Effector CD8-positive, alpha-beta T cell (primary cell): ENCODE measurements around the gene ITGA1.

Experiments
- DNase-seq: peaks from one replicate; lab custom pipeline; 2025; lab: John Stamatoyannopoulos, UW

The ITGA1 gene

GRCh38 chr5:52771343-52772039 lies 16.2 kb upstream of the ITGA1 start:
- no peak for DNase-seq

- DNase-seq, result no peak
These were observed 15.0 kb upstream of the ITGA1 start for GRCh38 chr5:52772668-52773067.

GRCh38 chr5:52773342-52773741 lies 14.4 kb upstream of the ITGA1 start:
- no peak for DNase-seq

GRCh38 chr5:52774005-52774410 lies 13.7 kb upstream of the ITGA1 start:
- DNase-seq, result no peak

GRCh38 chr5:52776116-52776515 lies 11.6 kb upstream of the ITGA1 start:
- no peak for DNase-seq

GRCh38 chr5:52777186-52777585 lies 10.5 kb upstream of the ITGA1 start:
- DNase-seq, result no peak

GRCh38 chr5:52778781-52779180 lies 8.9 kb upstream of the ITGA1 start:
- no peak for DNase-seq

GRCh38 chr5:52779213-52779612 lies 8.5 kb upstream of the ITGA1 start:
- no peak for DNase-seq

GRCh38 chr5:52783226-52783959 lies 4.3 kb upstream of the ITGA1 start:
- no peak for DNase-seq

GRCh38 chr5:52784737-52785136 lies 3.0 kb upstream of the ITGA1 start:
- no peak for DNase-seq

GRCh38 chr5:52786391-52786790 lies 1.3 kb upstream of the ITGA1 start:
- DNase-seq, result no peak

GRCh38 chr5:52786949-52787599 lies 642 bp upstream of the ITGA1 start:
- peak; percentile 1 for DNase-seq

- no peak for DNase-seq
These were observed 747 bp downstream of the ITGA1 start for GRCh38 chr5:52788505-52788821.

GRCh38 chr5:52789378-52789777 lies 1.7 kb downstream of the ITGA1 start:
- no peak for DNase-seq

GRCh38 chr5:52789851-52790250 lies 2.1 kb downstream of the ITGA1 start:
- DNase-seq, result no peak

GRCh38 chr5:52791366-52791765 lies 3.6 kb downstream of the ITGA1 start:
- DNase-seq, result no peak

- DNase-seq, result no peak
These were observed 6.8 kb downstream of the ITGA1 start for GRCh38 chr5:52794519-52794918.

- no peak for DNase-seq
These were observed 8.3 kb downstream of the ITGA1 start for GRCh38 chr5:52796031-52796430.

- DNase-seq, result no peak
These were observed 8.9 kb downstream of the ITGA1 start for GRCh38 chr5:52796516-52797103.

- no peak for DNase-seq
These were observed 11.2 kb downstream of the ITGA1 start for GRCh38 chr5:52798938-52799337.

GRCh38 chr5:52799358-52799982 lies 11.8 kb downstream of the ITGA1 start:
- no peak for DNase-seq

- peak; percentile 94 for DNase-seq
These were observed 12.3 kb downstream of the ITGA1 start for GRCh38 chr5:52799983-52800393.
